Daoy (cell line): ENCODE results near the gene KRT8. TPM values are rescaled to one million over a fixed set of nuclear protein-coding genes. Genes with fewer than 3 reads are reported as not detected.
A peak's percentile ranks its signal among the peaks of the same experiment; 100 is the strongest.
"Not testable (repeated sequence)": the region's sequence is repeated elsewhere in the genome, so short reads cannot be mapped to it uniquely, and the experiment has no call there.

Experiments used
- DNase-seq: peaks from one replicate; pipeline ENCODE4 v3.0.0-alpha.2; 2015; ENCODE audit warnings: low read depth
- total RNA-seq: library from RNA; depleted of rRNA; stranded (reverse); fragments of >200 nt; shearing (Covaris generic); gene quantifications from 2 replicates; pipeline ENCODE4 v1.2.3, GENCODE V29; 2014

KRT8 gene
- total RNA-seq, 1 experiment from 2014 or later: 111 TPM

- no peak for DNase-seq
Observed at GRCh38 chr12:52874573-52875435, 30.1 kb downstream of the KRT8 start.

GRCh38 chr12:52873832-52874572 lies 30.9 kb downstream of the KRT8 start:
- peak; percentile 99 for DNase-seq

- no peak for DNase-seq
Observed at GRCh38 chr12:52873513-52873831, 31.4 kb downstream of the KRT8 start.

GRCh38 chr12:52872644-52873389 lies 32.1 kb downstream of the KRT8 start:
- DNase-seq: peak; percentile 45

- peak; percentile 97 for DNase-seq
Observed at GRCh38 chr12:52871291-52872039, 33.4 kb downstream of the KRT8 start.

- DNase-seq: peak; percentile 86
Observed at GRCh38 chr12:52870361-52871290, 34.2 kb downstream of the KRT8 start.

- peak; percentile 66 for DNase-seq
Observed at GRCh38 chr12:52867642-52868041, 37.2 kb downstream of the KRT8 start.

GRCh38 chr12:52867152-52867551 lies 37.7 kb downstream of the KRT8 start:
- no peak for DNase-seq

- peak; percentile 83 for DNase-seq
Observed at GRCh38 chr12:52865090-52865944, 39.6 kb downstream of the KRT8 start.

- no peak for DNase-seq
Observed at GRCh38 chr12:52862023-52862422, 42.9 kb downstream of the KRT8 start.

- DNase-seq: no peak
Observed at GRCh38 chr12:52861511-52861910, 43.4 kb downstream of the KRT8 start.

- DNase-seq: peak; percentile 48
Observed at GRCh38 chr12:52860102-52860823, 44.6 kb downstream of the KRT8 start.

- no peak for DNase-seq
Observed at GRCh38 chr12:52857500-52857899, 47.4 kb downstream of the KRT8 start.

- DNase-seq: no peak
Observed at GRCh38 chr12:52856787-52857186, 48.1 kb downstream of the KRT8 start.

GRCh38 chr12:52856077-52856476 lies 48.8 kb downstream of the KRT8 start:
- DNase-seq: not testable (repeated sequence)

GRCh38 chr12:52851787-52852186 lies 53.1 kb downstream of the KRT8 start:
- DNase-seq: no peak

GRCh38 chr12:52850681-52851080 lies 54.2 kb downstream of the KRT8 start:
- no peak for DNase-seq

GRCh38 chr12:52849511-52849910 lies 55.4 kb downstream of the KRT8 start:
- no peak for DNase-seq
